ENCODE measurements around the gene EIF2AK2. TPM values are rescaled to one million over a fixed set of nuclear protein-coding genes. Genes with fewer than 3 reads are reported as not detected.

The EIF2AK2 gene
- total RNA-seq, 2 experiments from 2014 or later: 29.1 to 31.1 TPM

DNA sequence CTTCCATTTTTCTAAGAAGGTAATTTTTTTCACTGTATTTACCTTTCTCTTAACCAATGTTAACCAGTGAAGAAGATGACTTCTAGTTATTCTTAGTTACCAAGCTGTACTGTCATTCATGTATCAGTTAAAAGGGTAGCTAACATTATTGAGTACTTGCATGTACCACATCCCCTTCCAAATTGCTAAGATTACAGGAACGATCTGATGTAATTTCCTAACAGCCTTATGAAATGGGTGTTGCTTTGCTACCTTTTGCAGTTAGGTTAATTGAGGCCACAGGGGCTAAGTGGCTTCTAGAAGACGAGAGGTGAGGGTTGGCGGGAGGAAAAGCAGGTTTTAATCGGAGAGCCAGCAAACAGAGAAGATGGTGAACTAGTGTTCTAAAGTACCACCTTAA, 33.5 kb upstream of the EIF2AK2 start:
- intact Hi-C loops (cut with DNase I, micrococcal nuclease): loop anchor here in 1 of 2 experiments (10.0 kb wide), 2 partner anchors 105 to 595 kb away; partner anchors contain the start of genes FEZ2, GPATCH11 and HEATR5B
- Mint-ChIP-seq H3K27ac (no peak overlapping the region), H3K36me3 (ENCODE audit: low read depth) (no peaks in the 10 kb centered on the region), H3K27me3 (peaks cover 15% of the 10 kb centered on the region), H3K4me3 (no peak overlapping the region), H3K4me1 (ENCODE audit: low read depth) (no peaks in the 10 kb centered on the region), H3K9me3 (no peaks in the 10 kb centered on the region)
- no peak overlapping the region for H3K27ac ChIP-seq (ENCODE audit: low read depth in 1 of 2, low read length in 2 of 2)
- no peaks in the 10 kb centered on the region for H3K9me3 ChIP-seq (ENCODE audit: control insufficient read depth in 1 of 2, insufficient read depth in 1 of 2, low read length in 2 of 2)
- no peak for DNase-seq
- H3K4me3 ChIP-seq (ENCODE audit: low read length): no peak overlapping the region
- H3K4me1 ChIP-seq (ENCODE audit: insufficient read depth, low read length): no peaks in the 10 kb centered on the region
- ChIA-PET POLR2A (no interaction called here), CTCF (no interaction called here)
- ATAC-seq (ENCODE audit: poor library complexity): no peak
- H3K36me3 ChIP-seq (ENCODE audit: insufficient read depth, low read length): no peaks in the 10 kb centered on the region
- TF ChIP-seq, protein P1, sequence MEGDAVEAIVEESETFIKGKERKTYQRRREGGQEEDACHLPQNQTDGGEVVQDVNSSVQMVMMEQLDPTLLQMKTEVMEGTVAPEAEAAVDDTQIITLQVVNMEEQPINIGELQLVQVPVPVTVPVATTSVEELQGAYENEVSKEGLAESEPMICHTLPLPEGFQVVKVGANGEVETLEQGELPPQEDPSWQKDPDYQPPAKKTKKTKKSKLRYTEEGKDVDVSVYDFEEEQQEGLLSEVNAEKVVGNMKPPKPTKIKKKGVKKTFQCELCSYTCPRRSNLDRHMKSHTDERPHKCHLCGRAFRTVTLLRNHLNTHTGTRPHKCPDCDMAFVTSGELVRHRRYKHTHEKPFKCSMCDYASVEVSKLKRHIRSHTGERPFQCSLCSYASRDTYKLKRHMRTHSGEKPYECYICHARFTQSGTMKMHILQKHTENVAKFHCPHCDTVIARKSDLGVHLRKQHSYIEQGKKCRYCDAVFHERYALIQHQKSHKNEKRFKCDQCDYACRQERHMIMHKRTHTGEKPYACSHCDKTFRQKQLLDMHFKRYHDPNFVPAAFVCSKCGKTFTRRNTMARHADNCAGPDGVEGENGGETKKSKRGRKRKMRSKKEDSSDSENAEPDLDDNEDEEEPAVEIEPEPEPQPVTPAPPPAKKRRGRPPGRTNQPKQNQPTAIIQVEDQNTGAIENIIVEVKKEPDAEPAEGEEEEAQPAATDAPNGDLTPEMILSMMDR (IDR thresholded peaks at IDR 0.05): no peak
- no peaks in the 10 kb centered on the region for H3K27me3 ChIP-seq (ENCODE audit: control insufficient read depth in 1 of 2, insufficient read depth in 2 of 2, low read length in 2 of 2)

DNA sequence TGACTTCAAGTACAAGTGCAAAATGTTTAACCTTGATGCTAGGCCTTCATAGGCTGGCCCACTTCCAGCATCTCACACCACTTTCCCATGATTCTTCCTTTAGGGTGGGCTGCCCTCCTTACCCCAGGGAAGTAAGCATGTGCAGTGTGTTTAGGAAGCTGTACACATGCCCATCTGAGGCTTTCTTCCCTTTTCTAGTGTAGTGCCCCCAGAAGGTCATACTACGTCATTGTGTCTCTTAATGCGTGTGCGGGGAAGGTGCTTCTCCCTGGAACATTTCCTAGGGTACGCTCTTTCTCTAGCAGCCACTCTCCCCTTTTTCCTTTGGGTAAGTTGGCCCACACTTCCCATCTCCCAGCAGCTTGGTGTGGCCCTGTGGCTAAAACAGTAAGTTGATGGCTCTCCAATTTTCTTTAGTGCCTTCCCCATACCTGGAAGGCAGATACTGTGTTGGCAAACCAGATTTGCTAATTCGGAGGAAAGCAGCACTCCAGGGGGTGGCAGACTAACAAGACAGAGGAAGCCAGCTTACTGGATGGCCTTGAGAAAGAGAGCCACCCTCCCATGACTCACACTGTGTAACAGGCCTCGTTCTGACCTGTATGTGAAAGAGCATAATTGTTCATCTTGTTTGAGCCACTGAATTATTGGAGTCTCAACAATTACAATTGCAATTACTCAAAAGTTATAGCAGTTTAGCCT, 32.8 kb upstream of the EIF2AK2 start:
- Mint-ChIP-seq H3K27ac (no peak overlapping the region), H3K4me1 (ENCODE audit: low read depth) (no peaks in the 10 kb centered on the region), H3K4me3 (no peak overlapping the region), H3K36me3 (ENCODE audit: low read depth) (no peaks in the 10 kb centered on the region), H3K27me3 (peaks cover 15% of the 10 kb centered on the region), H3K9me3 (no peaks in the 10 kb centered on the region)
- no peak for ATAC-seq (ENCODE audit: poor library complexity)
- CTCF ChIA-PET: no interaction called here
- no peaks in the 10 kb centered on the region for H3K36me3 ChIP-seq (ENCODE audit: insufficient read depth, low read length)
- peak in 2 of 14 experiments; percentile 10 to 37 for DNase-seq
- POLR2A ChIA-PET: no interaction called here
- no peak overlapping the region for H3K4me3 ChIP-seq (ENCODE audit: low read length)
- no peak overlapping the region for H3K27ac ChIP-seq (ENCODE audit: low read depth in 1 of 2, low read length in 2 of 2)
- no peaks in the 10 kb centered on the region for H3K27me3 ChIP-seq (ENCODE audit: control insufficient read depth in 1 of 2, insufficient read depth in 2 of 2, low read length in 2 of 2)
- H3K9me3 ChIP-seq (ENCODE audit: control insufficient read depth in 1 of 2, insufficient read depth in 1 of 2, low read length in 2 of 2): no peaks in the 10 kb centered on the region
- intact Hi-C loops (cut with DNase I, micrococcal nuclease): loop anchor here in 1 of 2 experiments (10.0 kb wide), 2 partner anchors 105 to 595 kb away; partner anchors contain the start of genes FEZ2, GPATCH11 and HEATR5B
- H3K4me1 ChIP-seq (ENCODE audit: insufficient read depth, low read length): no peaks in the 10 kb centered on the region
- TF ChIP-seq, protein P1 (IDR thresholded peaks at IDR 0.05): no peak

DNA sequence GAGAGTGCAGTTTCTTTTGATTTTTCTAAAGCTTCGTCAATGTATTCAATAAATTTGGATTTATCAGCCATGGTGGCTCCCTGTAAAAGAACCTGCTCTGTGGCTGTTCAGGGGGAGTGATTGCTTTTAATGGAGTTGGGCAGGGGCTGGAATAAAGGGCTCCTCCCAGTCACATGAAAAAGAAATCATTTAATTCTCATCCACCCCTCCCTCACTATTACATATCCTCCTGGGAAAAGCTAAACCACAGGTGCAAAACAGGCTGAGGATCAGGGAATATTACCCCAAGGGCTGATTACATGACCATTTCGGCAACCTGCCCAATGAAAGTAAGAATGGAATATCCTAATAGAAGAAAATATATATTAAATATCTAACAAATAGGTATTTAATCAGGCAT, 31.8 kb upstream of the EIF2AK2 start, which contains the start of gene SULT6B1:
Gene SULT6B1, minus strand, starts transcription at position 101 of the 400 bp plus-strand sequence. Its CDS starts 30 bp downstream, at position 71.
- no peaks in the 10 kb centered on the region for H3K9me3 ChIP-seq (ENCODE audit: control insufficient read depth in 1 of 2, insufficient read depth in 1 of 2, low read length in 2 of 2)
- ChIA-PET POLR2A (no interaction called here), CTCF (no interaction called here)
- H3K27me3 ChIP-seq (ENCODE audit: control insufficient read depth in 1 of 2, insufficient read depth in 2 of 2, low read length in 2 of 2): no peaks in the 10 kb centered on the region
- Mint-ChIP-seq H3K9me3 (no peaks in the 10 kb centered on the region), H3K27me3 (peaks cover 15% of the 10 kb centered on the region), H3K27ac (no peak within 1 kb of the TSS), H3K4me3 (no peak within 1 kb of the TSS), H3K36me3 (ENCODE audit: low read depth) (no peaks in the 10 kb centered on the region), H3K4me1 (ENCODE audit: low read depth) (no peaks in the 10 kb centered on the region)
- DNase-seq (no peak), ATAC-seq (ENCODE audit: poor library complexity) (no peak)
- TF ChIP-seq, protein P1 (IDR thresholded peaks at IDR 0.05): no peak
- no peaks in the 10 kb centered on the region for H3K36me3 ChIP-seq (ENCODE audit: insufficient read depth, low read length)
- no peaks in the 10 kb centered on the region for H3K4me1 ChIP-seq (ENCODE audit: insufficient read depth, low read length)
- H3K27ac ChIP-seq (ENCODE audit: low read depth in 1 of 2, low read length in 2 of 2): no peak within 1 kb of the TSS
- H3K4me3 ChIP-seq (ENCODE audit: low read length): no peak within 1 kb of the TSS
- intact Hi-C loops (cut with DNase I, micrococcal nuclease): no loop called here
